Loucy (cell line): ENCODE measurements around the gene SLC29A3.

ENCODE experiments used
- EZH2phosphoT487 ChIP-seq: fragments of 200-600 bp; IDR thresholded peaks from 2 replicates; pipeline ENCODE4 v1.6.1; 2018; ENCODE audit warnings: antibody characterized with exemption, mild to moderate bottlenecking, moderate library complexity, borderline replicate concordance
- TF ChIP-seq, protein P1 (sequence below): fragments of 200-600 bp; sonication (generic); conservative IDR thresholded peaks from 2 replicates; pipeline ENCODE4 v1.5.1; 2014; ENCODE audit warnings: mild to moderate bottlenecking, antibody characterized with exemption, low read length

DNA sequence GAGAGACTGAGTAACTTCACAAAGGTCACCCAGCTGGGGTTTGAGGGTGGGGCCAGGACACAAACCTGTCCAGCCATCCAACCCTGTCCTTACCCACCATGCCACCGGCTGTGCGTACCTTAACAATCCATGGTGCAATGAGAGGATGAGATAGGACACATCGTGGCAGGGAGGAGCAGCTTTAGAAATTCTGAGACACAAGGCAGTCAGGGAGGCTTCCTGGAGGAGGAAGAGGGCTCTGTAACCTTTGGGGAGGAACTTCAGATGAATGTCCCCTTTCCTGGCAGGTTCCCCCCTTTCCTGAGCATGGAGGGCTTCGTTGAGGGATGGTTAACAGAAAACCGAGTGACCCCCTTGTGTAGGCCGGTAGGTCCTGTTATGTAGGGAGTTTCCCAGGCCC lies 35.6 kb upstream of the SLC29A3 start:
- TF ChIP-seq, protein P1, sequence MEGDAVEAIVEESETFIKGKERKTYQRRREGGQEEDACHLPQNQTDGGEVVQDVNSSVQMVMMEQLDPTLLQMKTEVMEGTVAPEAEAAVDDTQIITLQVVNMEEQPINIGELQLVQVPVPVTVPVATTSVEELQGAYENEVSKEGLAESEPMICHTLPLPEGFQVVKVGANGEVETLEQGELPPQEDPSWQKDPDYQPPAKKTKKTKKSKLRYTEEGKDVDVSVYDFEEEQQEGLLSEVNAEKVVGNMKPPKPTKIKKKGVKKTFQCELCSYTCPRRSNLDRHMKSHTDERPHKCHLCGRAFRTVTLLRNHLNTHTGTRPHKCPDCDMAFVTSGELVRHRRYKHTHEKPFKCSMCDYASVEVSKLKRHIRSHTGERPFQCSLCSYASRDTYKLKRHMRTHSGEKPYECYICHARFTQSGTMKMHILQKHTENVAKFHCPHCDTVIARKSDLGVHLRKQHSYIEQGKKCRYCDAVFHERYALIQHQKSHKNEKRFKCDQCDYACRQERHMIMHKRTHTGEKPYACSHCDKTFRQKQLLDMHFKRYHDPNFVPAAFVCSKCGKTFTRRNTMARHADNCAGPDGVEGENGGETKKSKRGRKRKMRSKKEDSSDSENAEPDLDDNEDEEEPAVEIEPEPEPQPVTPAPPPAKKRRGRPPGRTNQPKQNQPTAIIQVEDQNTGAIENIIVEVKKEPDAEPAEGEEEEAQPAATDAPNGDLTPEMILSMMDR: no peak
- TF ChIP-seq EZH2phosphoT487: no peak
